HPDE6-E6E7 (cell line): ENCODE measurements around the gene LCE2D.

Source experiments
- DNase-seq: peaks from one replicate; pipeline ENCODE4 v3.0.0; 2011; ENCODE audit warnings: missing footprints; ENCODE audit errors: extremely low spot score

Gene LCE2D

DNA sequence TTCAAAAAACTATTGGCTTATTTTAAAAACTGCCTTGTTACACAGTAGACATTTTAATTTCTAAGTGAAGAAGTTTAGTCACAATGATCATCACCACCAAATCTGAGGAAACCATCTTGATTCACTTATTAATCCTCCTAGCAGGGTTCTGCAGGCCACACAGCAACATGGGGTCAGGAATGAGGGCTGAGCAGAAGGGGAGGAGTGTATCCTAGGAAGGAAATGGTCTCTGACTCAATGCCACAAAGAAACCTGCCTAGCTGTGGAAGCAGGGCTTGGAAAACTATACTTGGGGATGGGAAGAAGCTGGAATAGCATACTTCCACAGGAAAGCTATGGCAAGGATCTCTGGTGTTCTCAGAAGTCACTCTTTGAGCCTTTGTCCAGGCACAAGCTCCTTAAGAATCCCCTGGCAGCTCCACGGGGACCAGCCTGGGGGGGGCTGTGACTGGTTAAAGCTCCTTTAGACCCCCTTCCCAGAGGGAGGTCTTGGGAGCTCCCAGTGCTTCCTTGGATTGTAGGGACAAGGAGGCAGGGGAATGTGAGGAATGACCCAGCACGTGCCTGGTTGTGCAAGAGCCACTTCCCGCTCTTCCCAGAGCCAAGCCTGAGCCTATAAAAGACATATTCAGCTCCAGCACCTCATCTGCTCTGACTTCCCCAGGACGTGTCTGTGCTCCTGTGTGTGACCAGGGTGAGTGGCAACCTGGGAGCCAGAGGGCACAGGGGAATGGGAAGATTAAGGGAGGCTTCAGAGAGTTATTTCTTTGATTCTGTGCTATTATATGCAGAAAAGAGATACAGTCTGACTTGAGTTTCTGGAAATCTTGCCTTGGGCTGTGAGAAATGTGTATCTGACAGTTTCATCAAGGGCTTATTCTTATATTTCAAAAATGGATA is 34.8 kb downstream of the LCE2D start, which contains the start of gene LCE2A:
LCE2A (plus strand) TSS at position 645 of the 900 bp plus-strand sequence. CDS start 557 bp downstream, outside the sequence.
- DNase-seq: no peak

DNA sequence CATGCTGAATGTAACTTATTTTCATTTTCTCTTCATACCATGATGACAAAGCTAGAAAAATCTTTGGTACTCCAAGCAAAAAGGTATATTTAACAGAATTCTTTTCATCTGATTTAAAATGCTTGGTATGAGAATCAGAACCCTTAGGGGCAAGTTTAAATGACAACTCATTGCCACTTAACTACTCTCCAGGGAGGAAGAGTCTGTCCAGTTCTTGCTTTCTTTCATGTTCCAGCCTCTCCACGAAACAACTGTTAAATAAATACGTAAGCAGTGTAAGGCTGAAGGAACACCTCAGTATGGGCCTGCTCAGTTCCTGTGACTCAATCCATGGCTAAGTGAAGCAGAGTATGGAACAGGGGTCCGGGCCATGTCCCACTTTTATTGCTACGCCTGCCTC is 36.6 kb downstream of the LCE2D start:
- DNase-seq: no peak

DNA sequence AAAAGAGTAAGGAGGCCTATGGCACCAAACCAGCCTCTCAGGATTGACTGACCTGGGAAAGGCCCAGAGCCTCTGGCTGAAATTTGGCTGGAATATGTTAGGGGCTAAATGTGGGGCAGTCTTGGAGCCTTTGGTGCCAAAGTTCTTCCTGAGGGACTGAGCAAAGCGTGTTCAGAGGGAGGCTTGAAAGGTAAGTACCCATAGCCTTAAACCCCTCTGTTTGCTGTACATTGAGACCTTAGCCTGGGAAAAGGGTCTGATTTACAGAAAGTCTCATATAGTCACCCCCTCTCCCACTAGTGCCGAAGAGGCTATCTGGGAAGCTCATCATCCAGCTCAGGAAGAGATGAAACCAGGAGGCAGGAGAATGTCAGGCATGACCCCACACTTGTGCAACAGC is 44.7 kb downstream of the LCE2D start, which contains the start of gene LCE4A:
LCE4A (plus strand) TSS at position 301 of the 400 bp plus-strand sequence. CDS start 916 bp downstream, outside the sequence.
- DNase-seq: no peak
